ENCODE measurements around the gene ELMO2. TPM values are rescaled to one million over a fixed set of nuclear protein-coding genes. Genes with fewer than 3 reads are reported as not detected.

The ELMO2 gene
- polyA plus RNA-seq, 6 donors from 2014 or later: 14.5 to 25.9 (median 21.1) TPM

- H3K36me3 Mint-ChIP-seq: peaks cover 18 to 32% of the 10 kb centered on the region in 2 donors
- DNase-seq: no peak
- no peak for ATAC-seq (ENCODE audit: low read depth in 2 of 2)
- H3K27me3 Mint-ChIP-seq: no peaks in the 10 kb centered on the region
- peaks cover 0 to 1% (median 0%) of the 10 kb centered on the region in 3 donors for H3K4me1 Mint-ChIP-seq
- no peaks in the 10 kb centered on the region for H3K9me3 Mint-ChIP-seq
- H3K4me3 Mint-ChIP-seq: no peak overlapping the region
- peak overlapping the region in 1 of 6 donors; percentile 84 for H3K27ac Mint-ChIP-seq
Measured at GRCh38 chr20:46374383-46374782, 32.0 kb downstream of the ELMO2 start.

GRCh38 chr20:46371656-46372055, 34.8 kb downstream of the ELMO2 start:
- peaks cover 0 to 3% (median 0%) of the 10 kb centered on the region in 3 donors for H3K4me1 Mint-ChIP-seq
- H3K27ac Mint-ChIP-seq: no peak overlapping the region
- no peaks in the 10 kb centered on the region for H3K9me3 Mint-ChIP-seq
- no peak overlapping the region for H3K4me3 Mint-ChIP-seq
- DNase-seq: no peak
- ATAC-seq (ENCODE audit: low read depth in 2 of 2): no peak
- H3K27me3 Mint-ChIP-seq: no peaks in the 10 kb centered on the region
- H3K36me3 Mint-ChIP-seq: peaks cover 22 to 25% of the 10 kb centered on the region in 2 donors

- ATAC-seq (ENCODE audit: low read depth in 2 of 2) (no peak), DNase-seq (no peak)
- no peaks in the 10 kb centered on the region for H3K9me3 Mint-ChIP-seq
- peaks cover 8 to 14% of the 10 kb centered on the region in 2 donors for H3K36me3 Mint-ChIP-seq
- H3K4me1 Mint-ChIP-seq: peaks cover under 1 to 13% (median 1%) of the 10 kb centered on the region in 3 donors
- H3K27ac Mint-ChIP-seq: peak overlapping the region in 3 of 6 donors; percentile 57 to 92 (median 79)
- no peak overlapping the region for H3K4me3 Mint-ChIP-seq
- H3K27me3 Mint-ChIP-seq: no peaks in the 10 kb centered on the region
Measured at GRCh38 chr20:46368902-46369268, 37.5 kb downstream of the ELMO2 start.

GRCh38 chr20:46367967-46368901, 38.2 kb downstream of the ELMO2 start:
- no peak for DNase-seq
- Mint-ChIP-seq H3K36me3 (peaks cover 8 to 10% of the 10 kb centered on the region in 2 donors), H3K4me3 (peak overlapping the region in 1 of 8 donors; percentile 67), H3K27ac (peak overlapping the region in 4 of 6 donors; percentile 11 to 92 (median 68)), H3K4me1 (peaks cover 7 to 19% (median 8%) of the 10 kb centered on the region in 3 donors), H3K27me3 (no peaks in the 10 kb centered on the region), H3K9me3 (no peaks in the 10 kb centered on the region)
- no peak for ATAC-seq (ENCODE audit: low read depth in 2 of 2)

GRCh38 chr20:46367234-46367633, 39.2 kb downstream of the ELMO2 start:
- Mint-ChIP-seq H3K9me3 (no peaks in the 10 kb centered on the region), H3K4me1 (peaks cover 16 to 29% (median 17%) of the 10 kb centered on the region in 3 donors), H3K27me3 (no peaks in the 10 kb centered on the region), H3K36me3 (peaks cover 6 to 8% of the 10 kb centered on the region in 2 donors), H3K4me3 (peak overlapping the region in 1 of 8 donors; percentile 67), H3K27ac (peak overlapping the region in 1 of 6 donors; percentile 47)
- no peak for DNase-seq
- ATAC-seq (ENCODE audit: low read depth in 2 of 2): no peak

GRCh38 chr20:46366826-46367225, 39.6 kb downstream of the ELMO2 start:
- ATAC-seq (ENCODE audit: low read depth in 2 of 2) (no peak), DNase-seq (no peak)
- H3K4me3 Mint-ChIP-seq: peak overlapping the region in 1 of 8 donors; percentile 90
- H3K36me3 Mint-ChIP-seq: peaks cover 6 to 10% of the 10 kb centered on the region in 2 donors
- H3K27ac Mint-ChIP-seq: peak overlapping the region in 1 of 6 donors; percentile 47
- no peaks in the 10 kb centered on the region for H3K27me3 Mint-ChIP-seq
- no peaks in the 10 kb centered on the region for H3K9me3 Mint-ChIP-seq
- peaks cover 19 to 33% (median 22%) of the 10 kb centered on the region in 3 donors for H3K4me1 Mint-ChIP-seq

- H3K4me3 Mint-ChIP-seq: peak overlapping the region in 5 of 8 donors; percentile 59 to 96 (median 90)
- H3K36me3 Mint-ChIP-seq: peaks cover 6 to 18% of the 10 kb centered on the region in 2 donors
- no peaks in the 10 kb centered on the region for H3K27me3 Mint-ChIP-seq
- H3K27ac Mint-ChIP-seq: peak overlapping the region in 4 of 6 donors; percentile 55 to 94 (median 70)
- peaks cover 30 to 43% (median 32%) of the 10 kb centered on the region in 3 donors for H3K4me1 Mint-ChIP-seq
- DNase-seq (no peak), ATAC-seq (ENCODE audit: low read depth in 2 of 2) (no peak)
- H3K9me3 Mint-ChIP-seq: no peaks in the 10 kb centered on the region
Measured at GRCh38 chr20:46365487-46366220, 40.8 kb downstream of the ELMO2 start.

GRCh38 chr20:46364670-46365486, 41.5 kb downstream of the ELMO2 start:
- Mint-ChIP-seq H3K36me3 (peaks cover 6 to 18% of the 10 kb centered on the region in 2 donors), H3K27ac (peak overlapping the region; percentile 84 to 99 (median 96)), H3K9me3 (no peaks in the 10 kb centered on the region), H3K4me3 (peak overlapping the region; percentile 84 to 96 (median 92)), H3K27me3 (no peaks in the 10 kb centered on the region), H3K4me1 (peaks cover 32 to 47% (median 34%) of the 10 kb centered on the region in 3 donors)
- DNase-seq (no peak), ATAC-seq (ENCODE audit: low read depth in 2 of 2) (no peak)

- peak overlapping the region; percentile 92 to 99 (median 98) for H3K27ac Mint-ChIP-seq
- H3K4me3 Mint-ChIP-seq: peak overlapping the region; percentile 84 to 96 (median 92)
- H3K27me3 Mint-ChIP-seq: no peaks in the 10 kb centered on the region
- no peaks in the 10 kb centered on the region for H3K9me3 Mint-ChIP-seq
- H3K4me1 Mint-ChIP-seq: peaks cover 40 to 55% (median 42%) of the 10 kb centered on the region in 3 donors
- ATAC-seq (ENCODE audit: low read depth in 2 of 2): peak; percentile 87
- DNase-seq: peak; percentile 84
- H3K36me3 Mint-ChIP-seq: peaks cover 6 to 18% of the 10 kb centered on the region in 2 donors
Measured at GRCh38 chr20:46363874-46364669, 42.3 kb downstream of the ELMO2 start.

GRCh38 chr20:46362921-46363867, 43.2 kb downstream of the ELMO2 start:
- DNase-seq (no peak), ATAC-seq (ENCODE audit: low read depth in 2 of 2) (no peak)
- peak overlapping the region; percentile 92 to 99 (median 98) for H3K27ac Mint-ChIP-seq
- H3K4me1 Mint-ChIP-seq: peaks cover 45 to 63% (median 45%) of the 10 kb centered on the region in 3 donors
- H3K36me3 Mint-ChIP-seq: peaks cover 0 to 16% of the 10 kb centered on the region in 2 donors
- H3K9me3 Mint-ChIP-seq: no peaks in the 10 kb centered on the region
- no peaks in the 10 kb centered on the region for H3K27me3 Mint-ChIP-seq
- H3K4me3 Mint-ChIP-seq: peak overlapping the region; percentile 84 to 96 (median 92)

- H3K27me3 Mint-ChIP-seq: no peaks in the 10 kb centered on the region
- peak overlapping the region in 6 of 8 donors; percentile 4 to 72 (median 44) for H3K4me3 Mint-ChIP-seq
- ATAC-seq (ENCODE audit: low read depth in 2 of 2) (no peak), DNase-seq (no peak)
- peaks cover 54 to 67% (median 55%) of the 10 kb centered on the region in 3 donors for H3K4me1 Mint-ChIP-seq
- H3K9me3 Mint-ChIP-seq: no peaks in the 10 kb centered on the region
- H3K36me3 Mint-ChIP-seq: peaks cover 0 to 10% of the 10 kb centered on the region in 2 donors
- peak overlapping the region in 5 of 6 donors; percentile 41 to 99 (median 73) for H3K27ac Mint-ChIP-seq
Measured at GRCh38 chr20:46361811-46362210, 44.6 kb downstream of the ELMO2 start.

All from naive B cell (primary cell).